GM19438 (cell line): ENCODE data around the gene CLEC2D.
"Not testable (repeated sequence)": the region's sequence is repeated elsewhere in the genome, so short reads cannot be mapped to it uniquely, and the experiment has no call there.

Source experiments
- ATAC-seq: cut with Tn5 transposase; IDR thresholded peaks from one replicate; pipeline ENCODE4 v1.9.1; 2021; ENCODE audit warnings: low read depth; ENCODE audit not compliant: unreplicated experiment

Gene CLEC2D

DNA sequence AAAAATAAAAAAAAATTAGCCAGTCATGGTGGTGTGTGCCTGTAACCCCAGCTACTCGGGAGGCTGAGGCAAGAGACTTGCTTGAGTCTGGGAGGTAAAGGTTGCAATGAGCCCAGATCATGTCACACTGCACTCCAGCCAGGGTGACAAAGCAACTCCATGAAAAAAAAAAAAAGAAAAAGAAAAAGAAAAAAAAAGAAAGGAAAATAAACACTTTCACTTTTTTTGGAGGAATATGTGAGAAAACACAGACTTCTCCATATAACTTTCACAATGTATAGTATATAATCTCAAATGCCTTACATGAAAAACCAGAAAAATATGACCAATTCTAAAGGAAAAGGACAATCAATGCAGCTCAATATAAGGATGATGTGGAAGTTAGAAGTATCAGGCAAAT lies 54.5 kb downstream of the CLEC2D start:
- ATAC-seq: no peak

DNA sequence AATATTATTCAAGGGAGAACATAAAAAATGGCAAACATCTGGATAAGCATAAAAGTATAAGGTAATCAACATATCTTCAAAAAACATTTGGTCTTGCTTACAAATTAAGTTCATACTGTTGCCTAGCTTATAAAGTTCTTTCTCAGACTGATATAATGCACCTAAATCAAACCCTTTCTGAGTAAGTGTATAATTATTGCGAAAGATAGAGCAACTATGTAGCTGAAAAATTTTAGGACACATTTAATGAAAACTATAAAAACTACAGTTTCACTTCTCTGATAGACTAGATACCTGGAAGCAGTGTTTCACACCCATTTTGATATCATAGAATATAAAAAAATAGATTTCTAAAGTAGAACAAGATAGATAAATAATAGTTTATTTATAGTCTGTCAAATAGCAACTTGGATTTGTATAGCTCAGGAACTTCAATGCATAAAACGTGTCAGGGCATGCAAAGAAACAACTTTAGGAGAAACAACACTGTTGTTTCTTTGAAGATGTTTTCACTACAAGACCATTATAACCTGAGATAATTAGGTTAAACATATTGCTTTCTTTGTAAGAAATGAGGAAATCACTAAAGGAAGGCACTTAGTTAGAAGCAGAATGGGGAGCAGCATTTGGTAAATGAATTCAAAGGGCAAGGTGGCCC lies 55.8 kb downstream of the CLEC2D start:
- no peak for ATAC-seq

DNA sequence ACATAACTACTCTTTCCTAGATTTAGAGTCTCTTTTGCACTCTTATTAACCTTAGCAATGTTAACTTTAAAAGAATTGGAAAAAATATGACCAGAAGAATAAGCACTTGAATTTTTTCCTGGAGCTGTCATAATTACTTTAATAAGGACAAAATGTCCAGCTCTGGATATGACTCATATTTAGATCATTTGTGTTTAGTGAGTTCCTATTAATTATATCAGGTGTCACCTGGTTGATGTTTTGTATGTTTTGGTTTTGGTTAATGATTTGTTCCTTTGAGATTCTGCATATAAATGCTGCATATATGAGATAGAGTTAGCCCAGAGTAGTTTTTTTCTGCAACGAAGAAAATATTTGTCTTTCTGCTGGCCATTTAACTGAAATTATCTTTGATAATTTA lies 58.3 kb downstream of the CLEC2D start:
- ATAC-seq: no peak

GRCh38 chr12:9729082-9729481 lies 59.6 kb downstream of the CLEC2D start:
- ATAC-seq: no peak

- ATAC-seq: no peak
Observed at GRCh38 chr12:9730011-9730410, 60.5 kb downstream of the CLEC2D start.

DNA sequence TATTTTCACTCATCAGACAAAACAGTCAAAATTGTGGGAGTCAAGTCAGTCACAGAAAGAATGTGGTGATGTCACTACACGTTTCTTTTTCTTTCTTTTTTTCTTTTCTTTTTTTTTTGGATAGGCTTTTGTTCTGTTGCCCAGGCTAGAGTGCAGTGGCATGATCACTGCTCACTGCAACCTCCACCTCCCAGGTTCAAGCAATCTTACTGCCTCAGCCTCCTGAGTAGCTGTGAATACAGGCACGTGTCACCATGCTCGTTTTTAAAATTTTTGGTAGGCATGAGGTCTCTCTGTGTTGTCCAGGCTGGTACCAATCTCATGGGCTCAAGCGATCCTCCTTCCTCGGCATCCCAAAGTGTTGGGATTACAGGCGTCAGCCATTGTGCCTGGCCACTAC lies 61.1 kb downstream of the CLEC2D start:
- ATAC-seq: no peak

- no peak for ATAC-seq
Observed at GRCh38 chr12:9731393-9731792, 61.9 kb downstream of the CLEC2D start.

DNA sequence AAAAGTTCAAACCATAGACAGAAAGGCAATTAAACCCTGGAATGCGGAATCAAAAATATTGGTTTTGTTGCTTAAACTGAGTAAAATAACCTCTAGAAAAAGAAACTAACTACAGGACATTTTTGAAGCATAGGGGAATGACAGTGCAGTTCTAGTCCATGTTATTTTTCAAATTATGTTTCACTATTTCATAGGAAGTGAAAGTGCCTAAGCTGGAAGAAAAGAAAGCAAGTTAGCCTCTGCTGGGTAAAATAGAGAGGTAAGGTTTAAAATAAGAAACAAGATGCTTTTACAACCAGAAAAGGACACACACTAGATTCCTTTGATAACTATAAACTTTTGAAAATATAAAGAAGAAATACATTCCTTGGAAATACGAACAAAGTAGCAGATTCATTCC lies 62.3 kb downstream of the CLEC2D start:
- no peak for ATAC-seq

GRCh38 chr12:9732921-9733461 lies 63.5 kb downstream of the CLEC2D start, which contains the start of gene CLECL1:
Gene CLECL1, minus strand, starts transcription at chr12:9733097.
- peak; percentile 27 for ATAC-seq

GRCh38 chr12:9735601-9736000 lies 66.1 kb downstream of the CLEC2D start:
- no peak for ATAC-seq

DNA sequence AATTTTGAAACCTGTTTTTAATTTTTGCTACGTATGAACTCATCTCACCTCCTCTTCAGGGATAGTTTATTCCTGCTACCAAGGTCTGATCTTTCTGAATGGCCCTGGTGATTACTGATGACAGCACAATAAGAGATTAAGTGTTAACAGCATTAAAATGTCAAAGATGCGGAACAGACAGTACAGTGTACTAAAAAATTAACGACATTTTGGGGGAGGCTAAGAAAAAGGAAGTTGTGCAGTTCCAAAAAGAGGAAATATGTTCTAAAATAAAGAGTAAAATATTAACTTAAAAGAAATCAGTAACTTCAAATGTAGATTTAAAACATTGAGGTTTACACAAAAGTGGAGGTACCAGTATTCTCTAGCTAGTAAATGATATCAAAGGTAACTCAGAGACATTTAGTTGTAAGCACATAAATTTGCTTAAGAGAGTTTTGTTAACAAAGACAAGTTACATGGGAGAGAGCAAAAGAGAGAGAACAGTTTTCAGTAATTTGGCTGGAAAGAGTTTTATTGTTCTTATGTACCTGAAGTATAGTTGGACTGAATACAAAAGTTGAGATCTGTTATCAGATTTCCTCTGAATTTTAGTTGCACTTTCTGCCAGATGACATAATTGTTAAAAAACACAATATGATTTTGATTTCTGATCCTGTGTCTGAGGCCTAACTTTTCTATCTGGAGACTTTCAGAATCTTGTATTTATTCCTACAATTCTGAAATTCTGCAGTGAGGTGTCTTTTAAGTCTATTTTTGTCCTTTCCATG lies 67.6 kb downstream of the CLEC2D start:
- no peak for ATAC-seq

DNA sequence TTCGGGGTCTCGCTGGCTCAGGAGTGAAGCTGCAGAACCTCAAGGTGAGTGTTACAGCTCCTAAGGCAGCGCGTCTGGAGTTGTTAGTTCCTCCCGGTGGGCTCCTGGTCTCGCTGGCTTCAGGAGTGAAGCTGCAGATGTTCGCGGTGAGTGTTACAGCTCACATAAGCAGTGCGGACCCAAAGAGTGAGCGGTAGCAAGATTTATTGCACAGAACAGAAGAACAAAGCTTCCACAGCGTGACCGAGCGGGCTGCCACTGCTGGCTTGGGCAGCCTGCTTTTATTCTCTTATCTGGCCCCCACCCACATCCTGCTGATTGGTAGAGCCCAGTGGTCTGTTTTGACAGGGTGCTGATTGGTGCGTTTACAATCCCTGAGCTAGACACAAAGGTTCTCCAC lies 69.4 kb downstream of the CLEC2D start:
- not testable (repeated sequence) for ATAC-seq

DNA sequence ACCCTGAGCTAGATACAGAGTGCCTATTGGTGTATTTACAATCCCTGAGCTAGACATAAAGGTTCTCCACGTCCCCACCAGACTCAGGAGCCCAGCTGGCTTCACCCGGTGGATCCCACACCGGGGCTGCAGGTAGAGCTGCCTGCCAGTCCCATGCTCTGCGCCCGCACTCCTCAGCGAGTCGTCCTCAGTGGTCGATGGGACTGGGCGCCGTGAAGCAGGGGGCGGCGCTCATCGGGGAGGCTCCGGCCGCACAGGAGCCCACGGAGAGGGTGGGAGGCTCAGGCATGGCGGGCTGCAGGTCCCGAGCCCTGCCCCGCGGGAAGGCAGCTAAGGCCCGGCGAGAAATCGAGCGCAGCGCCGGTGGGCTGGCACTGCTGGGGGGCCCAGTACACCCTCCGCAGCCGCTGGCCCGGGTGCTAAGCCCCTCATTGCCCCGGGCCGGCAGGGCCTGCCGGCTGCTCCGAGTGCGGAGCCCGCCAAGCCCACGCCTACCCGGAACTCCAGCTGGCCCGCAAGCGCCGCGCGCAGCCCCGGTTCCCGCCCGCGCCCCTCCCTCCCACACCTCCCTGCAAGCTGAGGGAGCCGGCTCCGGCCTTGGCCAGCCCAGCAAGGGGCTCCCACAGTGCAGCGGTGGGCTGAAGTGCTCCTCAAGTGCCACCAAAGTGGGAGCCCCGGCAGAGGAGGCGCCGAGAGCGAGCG lies 70.0 kb downstream of the CLEC2D start:
- not testable (repeated sequence) for ATAC-seq

DNA sequence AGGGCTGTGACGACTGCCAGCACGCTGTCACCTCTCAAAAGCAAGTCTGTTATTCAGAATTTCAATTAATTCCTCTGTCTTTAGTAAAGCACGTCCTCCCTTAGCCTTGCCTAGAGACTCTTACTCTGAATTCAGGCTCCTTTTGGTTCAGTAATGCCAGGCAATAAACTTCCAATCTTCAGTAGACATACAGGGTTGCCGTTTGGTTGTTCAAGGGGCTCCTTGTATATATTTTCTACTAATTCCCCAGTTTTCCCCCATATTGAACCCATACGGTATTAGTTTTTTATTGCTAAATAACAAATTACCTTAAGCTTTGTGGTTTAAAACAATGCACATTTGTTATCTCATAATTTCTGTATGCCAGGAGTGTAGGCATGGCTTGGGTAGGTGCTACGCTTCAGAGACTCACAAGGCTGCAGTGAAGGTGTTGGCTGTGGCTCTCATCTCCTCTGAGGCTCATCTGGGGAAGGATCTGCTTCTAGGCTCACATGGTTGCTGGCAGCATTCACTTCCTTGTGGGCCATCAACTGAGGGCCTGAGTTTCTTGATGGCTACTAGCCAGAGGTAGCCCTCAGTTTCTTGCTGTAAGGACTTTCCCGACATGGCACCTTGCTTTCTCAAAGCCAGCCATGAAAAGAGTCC lies 70.7 kb downstream of the CLEC2D start:
- no peak for ATAC-seq

GRCh38 chr12:9741726-9742125 lies 72.2 kb downstream of the CLEC2D start:
- peak; percentile 66 for ATAC-seq

DNA sequence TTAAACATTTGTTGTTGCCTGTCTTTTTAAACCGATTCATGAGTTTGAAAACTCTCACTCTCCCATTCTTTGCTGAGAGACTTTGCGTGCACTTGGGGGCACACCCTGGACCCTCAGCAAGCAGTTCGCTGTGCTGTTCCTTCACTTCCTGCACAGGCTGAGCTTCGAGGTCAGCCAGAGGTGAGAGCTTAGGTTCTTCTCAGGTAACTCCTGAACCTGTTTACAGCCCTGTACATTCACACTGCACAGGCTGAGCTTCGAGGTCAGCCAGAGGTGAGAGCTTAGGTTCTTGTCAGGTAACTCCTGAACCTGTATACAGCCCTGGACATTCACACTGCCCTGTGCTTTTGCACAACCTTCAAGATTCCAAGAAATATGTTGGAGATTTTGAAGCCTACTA lies 73.1 kb downstream of the CLEC2D start:
- no peak for ATAC-seq

- ATAC-seq: no peak
Observed at GRCh38 chr12:9745199-9745598, 75.7 kb downstream of the CLEC2D start.
